GM12891 (cell line): ENCODE measurements around the gene MPP1.
A peak's percentile ranks its signal among the peaks of the same experiment; 100 is the strongest.

ENCODE experiments used
- DNase-seq: peaks from one replicate; pipeline ENCODE4 v3.0.0; 2011; ENCODE audit warnings: low spot score; ENCODE audit not compliant: insufficient read length
- FAIRE-seq: peaks from 2 replicates; lab custom pipeline; 2011; peaks lifted over from hg19 to GRCh38; lab: Jason Lieb, UNC
- PAX5 ChIP-seq: IDR thresholded peaks from 2 replicates; pipeline ENCODE4 v1.6.1; 2011; ENCODE audit warnings: low read length, moderate library complexity, mild to moderate bottlenecking; ENCODE audit not compliant: insufficient read depth, severe bottlenecking
- POLR2A ChIP-seq: IDR thresholded peaks from 2 replicates; pipeline ENCODE4 v1.6.1; 2011; ENCODE audit warnings: low read depth, low read length, control low read depth
- POLR2AphosphoS5 ChIP-seq: IDR thresholded peaks from 2 replicates; pipeline ENCODE4 v1.6.1; 2011; ENCODE audit warnings: low read depth, low read length, control low read depth
- POU2F2 ChIP-seq: IDR thresholded peaks from 2 replicates; pipeline ENCODE4 v1.6.1; 2011; ENCODE audit warnings: low read depth, mild to moderate bottlenecking, control low read depth, low read length, moderate library complexity
- SPI1 ChIP-seq: IDR thresholded peaks from 2 replicates; pipeline ENCODE4 v1.6.1; 2011; ENCODE audit warnings: low read depth, low read length, control low read depth
- TAF1 ChIP-seq: IDR thresholded peaks from 2 replicates; pipeline ENCODE4 v1.6.1; 2011; ENCODE audit warnings: low read depth, low read length, control low read depth

MPP1 gene

DNA sequence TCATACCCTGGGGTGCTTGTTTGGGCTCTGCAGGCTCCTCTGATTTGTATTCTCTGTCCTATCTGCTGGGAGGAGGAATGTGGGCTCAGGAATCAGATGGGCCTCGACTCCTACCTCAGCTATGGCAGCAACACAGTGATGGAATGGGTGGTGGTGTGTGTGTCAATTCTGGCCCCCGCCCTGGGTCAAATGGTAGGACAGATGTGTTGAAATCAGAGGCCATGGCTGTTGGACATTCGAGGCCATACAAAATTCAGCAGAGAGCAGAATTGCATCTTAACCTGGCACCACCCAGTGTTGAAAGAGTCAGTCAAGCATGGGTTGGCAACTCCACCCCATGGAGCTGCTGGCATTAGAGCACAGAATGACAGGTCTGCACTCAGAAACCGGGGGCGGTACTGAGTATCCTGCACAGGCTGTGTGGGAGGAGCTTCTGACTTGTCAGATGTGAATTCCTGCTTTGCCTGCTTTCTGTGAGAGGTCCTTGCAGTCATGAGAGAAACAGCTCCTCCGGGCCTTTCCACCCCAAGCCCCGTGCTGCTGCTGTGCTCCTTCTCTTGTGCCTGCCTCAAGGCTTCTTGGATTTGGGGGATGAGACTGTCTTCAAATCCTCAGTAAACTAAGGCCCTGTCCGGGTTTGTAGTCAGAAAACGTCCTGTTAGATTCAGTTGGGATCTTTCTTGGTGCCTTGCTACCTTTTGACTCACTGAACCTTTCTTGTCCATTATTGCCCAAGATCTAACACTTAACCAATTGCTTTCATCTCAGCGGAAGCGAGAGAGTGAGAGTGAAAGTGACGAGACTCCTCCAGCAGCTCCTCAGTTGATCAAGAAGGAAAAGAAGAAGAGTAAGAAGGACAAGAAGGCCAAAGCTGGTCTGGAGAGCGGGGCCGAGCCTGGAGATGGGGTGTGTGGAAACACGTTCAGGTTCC, 29.6 kb downstream of the MPP1 start:
- 0 out of 2 replicates have a peak, but pooled peaks have one; percentile 11 for TF ChIP-seq POLR2AphosphoS5
- TF ChIP-seq POU2F2, result no peak
- FAIRE-seq, result peak; percentile 5
- DNase-seq, result no peak

DNA sequence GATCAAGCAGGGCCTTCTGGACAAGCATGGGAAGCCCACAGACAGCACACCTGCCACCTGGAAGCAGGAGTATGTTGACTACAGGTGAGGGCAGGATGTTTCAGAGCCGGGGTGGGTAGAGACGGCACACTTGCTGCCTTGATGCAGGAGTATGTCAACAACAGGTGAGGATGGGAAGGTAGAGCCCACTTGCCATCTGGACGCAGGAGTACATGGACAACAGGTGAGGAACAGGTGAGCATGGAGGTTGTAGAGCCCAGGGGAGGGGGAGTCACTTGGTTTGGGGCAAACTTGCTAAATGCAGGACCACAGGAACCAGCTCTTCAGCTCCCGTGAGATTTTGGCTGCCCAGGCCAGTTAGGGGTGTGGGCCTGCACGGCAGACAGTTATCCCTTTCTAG, 30.7 kb downstream of the MPP1 start:
- no peak for DNase-seq
- no peak for FAIRE-seq
- TF ChIP-seq PAX5, result no peak
- TF ChIP-seq POLR2A, result no peak
- TF ChIP-seq SPI1, result no peak
- no peak for TF ChIP-seq POLR2AphosphoS5
- no peak for TF ChIP-seq TAF1
- no peak for TF ChIP-seq POU2F2

DNA sequence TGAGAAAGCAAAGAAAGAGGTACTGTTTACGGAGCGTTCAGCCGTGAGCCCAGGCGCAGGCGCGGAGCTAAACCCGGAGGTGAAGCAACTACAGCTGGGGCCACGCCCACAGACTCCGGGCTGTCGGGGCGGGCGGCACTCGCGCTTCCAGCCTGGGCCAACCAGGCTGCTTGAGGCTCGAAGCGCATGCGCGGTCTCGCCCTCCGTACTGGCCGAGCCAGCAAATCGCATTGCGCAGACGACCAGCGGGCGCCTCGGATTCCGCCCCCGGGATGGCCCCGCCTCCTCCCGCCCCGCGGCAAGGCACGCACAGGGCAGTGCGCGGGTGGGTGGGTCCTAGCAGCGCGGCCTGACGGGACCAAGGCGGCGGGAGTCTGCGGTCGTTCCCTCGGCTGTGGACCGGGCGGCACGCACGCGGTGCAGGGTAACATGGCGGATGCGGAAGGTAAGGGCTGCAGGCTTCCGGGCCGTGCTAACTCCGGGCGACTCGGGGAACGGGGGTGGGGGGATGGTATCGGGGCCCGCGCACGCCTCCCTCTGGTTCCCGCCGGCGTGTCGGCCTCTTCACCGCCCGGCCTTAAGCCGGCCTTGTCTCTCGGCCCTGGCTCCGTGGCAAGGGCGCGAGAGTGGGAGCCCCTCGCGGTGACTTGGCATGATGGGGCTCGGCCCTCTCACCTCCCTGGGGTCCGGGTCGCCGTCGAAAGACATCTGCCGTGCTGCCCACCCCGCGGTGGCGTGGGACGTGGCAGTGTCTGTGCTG, 42.6 kb downstream of the MPP1 start, which contains the start of gene DKC1:
Gene DKC1, plus strand, starts transcription at position 328 of the 760 bp plus-strand sequence. Its CDS starts 102 bp downstream, at position 430.
- DNase-seq (peak; percentile 74), FAIRE-seq (peak; percentile 99)
- TF ChIP-seq SPI1 (no peak), TAF1 (0 out of 2 replicates have a peak, but pooled peaks have one; percentile 29), POU2F2 (no peak), POLR2A (peak; percentile 47; the same call in 1 of the 2 replicates), POLR2AphosphoS5 (peak; percentile 58; the same call in 1 of the 2 replicates), PAX5 (no peak)

DNA sequence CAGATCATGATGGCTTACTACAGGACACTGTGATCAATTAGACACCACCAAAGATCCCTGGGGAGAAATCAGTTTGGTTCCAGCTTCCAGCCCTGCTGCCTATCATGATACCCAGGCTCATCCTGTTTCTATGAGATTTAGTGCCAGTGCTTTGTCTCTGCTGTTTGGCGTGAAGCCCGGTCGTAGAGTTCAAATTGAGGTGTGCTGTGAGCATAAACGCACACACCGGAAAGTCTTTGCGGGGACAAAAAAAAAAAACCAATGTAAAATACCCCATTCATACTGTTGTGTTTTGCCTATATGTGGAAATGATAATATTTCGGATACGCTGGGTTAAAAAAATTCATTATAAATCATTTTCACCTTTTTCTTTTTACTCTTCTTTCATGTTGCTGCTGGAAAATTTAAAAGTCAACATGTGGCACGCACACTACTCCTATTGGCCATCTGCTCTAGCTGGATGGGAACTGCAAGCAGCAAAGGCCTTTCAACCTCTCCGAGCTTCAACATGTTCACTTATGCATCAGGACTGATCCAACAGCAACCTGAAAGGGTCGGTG, 43.2 kb downstream of the MPP1 start:
- DNase-seq, result no peak
- FAIRE-seq, result no peak
- no peak for TF ChIP-seq TAF1
- TF ChIP-seq PAX5, result no peak
- TF ChIP-seq POU2F2, result no peak
- TF ChIP-seq POLR2A, result 0 out of 2 replicates have a peak, but pooled peaks have one; percentile 36

DNA sequence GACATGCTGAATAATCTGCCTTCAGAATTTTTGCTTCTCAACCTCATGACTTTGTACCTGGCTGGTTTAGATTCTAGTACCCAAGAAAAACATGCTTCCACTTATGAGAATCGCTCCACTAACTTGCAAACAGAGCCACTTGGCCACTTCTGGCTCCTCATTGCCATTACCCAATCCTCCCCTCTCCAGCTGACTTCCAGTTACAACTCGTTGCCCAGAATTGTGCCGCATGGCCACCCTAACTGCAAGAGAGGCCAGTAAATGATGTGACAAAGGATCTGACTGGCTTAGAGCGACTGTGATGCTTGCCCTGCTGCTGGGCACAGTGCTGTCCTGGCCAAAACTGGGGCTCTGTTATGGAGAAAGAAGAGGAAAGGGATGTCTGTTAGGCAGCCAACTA, 46.6 kb downstream of the MPP1 start:
- TF ChIP-seq PAX5 (no peak), SPI1 (no peak), TAF1 (no peak), POU2F2 (no peak), POLR2AphosphoS5 (no peak), POLR2A (no peak)
- DNase-seq (no peak), FAIRE-seq (no peak)

DNA sequence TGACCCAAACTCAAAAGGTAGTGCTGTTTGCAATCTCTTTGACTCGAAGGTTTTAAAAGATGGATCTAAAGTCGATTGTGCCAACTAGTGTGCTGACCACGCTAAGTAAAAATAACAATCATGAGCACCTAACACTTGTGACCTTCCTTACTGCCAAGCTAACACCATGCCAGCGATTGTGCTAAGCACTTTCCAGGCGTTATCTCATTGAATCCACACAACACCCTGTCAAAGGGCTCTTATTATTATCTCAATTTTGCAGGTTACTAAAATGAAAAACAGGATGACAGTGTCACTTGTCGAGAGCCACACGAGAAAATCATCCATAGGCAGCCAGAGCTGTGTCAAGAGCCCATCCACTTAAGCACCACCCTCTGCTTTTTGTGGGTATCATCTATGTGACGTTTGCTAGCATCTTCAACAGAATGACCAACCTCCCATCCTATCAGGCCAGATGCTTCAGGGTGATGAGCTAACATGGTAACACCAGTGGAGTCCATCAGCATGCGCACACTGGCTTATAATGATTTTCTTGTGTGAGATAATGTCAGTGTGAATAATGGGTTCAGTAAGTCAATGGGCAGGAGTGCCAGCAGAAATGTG, 53.5 kb downstream of the MPP1 start:
- DNase-seq (no peak), FAIRE-seq (no peak)
- TF ChIP-seq POLR2A (no peak), TAF1 (no peak), PAX5 (no peak), SPI1 (no peak), POLR2AphosphoS5 (no peak), POU2F2 (no peak)

DNA sequence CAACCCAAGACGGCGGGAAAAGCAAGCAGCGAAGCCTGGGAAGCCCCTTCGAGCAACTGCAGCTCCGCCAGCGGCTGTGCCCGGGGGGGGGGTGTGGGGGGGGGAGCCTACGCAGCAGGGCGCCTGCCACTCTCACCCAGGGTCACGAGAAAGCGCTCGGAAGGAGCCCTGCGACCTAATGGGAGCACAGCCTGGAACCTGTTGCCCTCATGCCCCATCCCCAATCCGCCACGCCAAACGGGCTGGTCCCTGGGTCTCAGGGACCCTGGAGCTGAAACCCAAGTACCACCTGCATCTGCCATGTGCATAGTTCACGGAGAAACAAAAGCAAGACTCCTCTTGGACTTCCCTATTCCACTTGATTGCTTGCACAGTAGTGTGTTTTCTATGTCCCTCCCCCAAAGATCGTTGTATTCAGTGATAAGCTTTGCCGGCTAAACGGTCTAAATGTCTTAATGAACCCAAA, 54.0 kb downstream of the MPP1 start:
- FAIRE-seq, result no peak
- no peak for TF ChIP-seq PAX5
- TF ChIP-seq SPI1, result 0 out of 2 replicates have a peak, but pooled peaks have one; percentile 13
- no peak for DNase-seq

DNA sequence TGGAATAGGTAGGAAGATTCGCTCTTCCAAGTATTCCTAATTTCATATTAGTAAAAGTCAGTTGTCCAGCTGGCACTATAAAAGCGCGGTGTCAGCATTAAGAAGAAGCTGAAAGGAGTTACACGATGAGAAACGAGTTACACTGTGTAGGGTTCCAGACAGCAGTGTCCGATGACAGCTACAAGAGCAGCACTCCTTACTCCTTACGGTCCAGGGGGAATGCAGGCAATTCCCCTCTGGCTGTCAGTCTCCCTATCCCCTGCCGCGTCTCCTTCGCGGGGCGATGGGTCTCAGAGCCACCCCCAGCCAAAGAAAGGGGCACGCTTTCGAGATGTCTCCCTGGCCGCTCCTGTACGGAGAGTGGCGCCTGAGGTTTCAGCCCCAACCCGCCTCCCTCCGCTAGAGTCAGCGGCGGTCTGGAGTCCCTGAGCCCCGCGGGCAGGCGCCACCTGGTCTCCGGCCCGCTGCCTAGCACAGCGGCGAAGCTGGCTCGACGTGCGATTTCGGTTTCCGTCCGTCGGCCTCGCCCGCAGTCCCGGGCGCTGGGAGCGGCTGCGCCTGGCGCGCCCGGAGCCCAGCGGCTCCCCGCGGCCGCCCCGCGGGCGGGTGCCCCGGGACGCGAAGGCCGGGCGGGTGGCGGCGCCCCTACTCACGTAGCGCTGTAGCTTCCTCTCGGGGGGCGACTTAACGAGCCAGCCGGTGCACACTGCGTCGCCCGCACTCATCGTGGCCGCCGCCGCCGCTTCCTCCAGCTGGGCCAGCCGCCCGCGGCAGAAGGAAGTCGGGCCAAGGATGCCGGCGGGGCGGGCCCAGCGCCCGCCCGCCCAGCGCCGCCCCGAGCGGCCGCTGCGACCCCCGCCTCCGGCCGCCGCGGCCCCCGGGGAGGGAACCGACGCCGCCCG, 54.7 kb downstream of the MPP1 start, which contains the start of gene GAB3:
Gene GAB3, minus strand, starts transcription at position 777 of the 902 bp plus-strand sequence. Its CDS starts 52 bp downstream, at position 725.
- no peak for DNase-seq
- no peak for TF ChIP-seq POLR2AphosphoS5
- no peak for TF ChIP-seq POU2F2
- no peak for TF ChIP-seq TAF1
- no peak for TF ChIP-seq PAX5
- TF ChIP-seq POLR2A, result no peak
- FAIRE-seq, result peak; percentile 79

DNA sequence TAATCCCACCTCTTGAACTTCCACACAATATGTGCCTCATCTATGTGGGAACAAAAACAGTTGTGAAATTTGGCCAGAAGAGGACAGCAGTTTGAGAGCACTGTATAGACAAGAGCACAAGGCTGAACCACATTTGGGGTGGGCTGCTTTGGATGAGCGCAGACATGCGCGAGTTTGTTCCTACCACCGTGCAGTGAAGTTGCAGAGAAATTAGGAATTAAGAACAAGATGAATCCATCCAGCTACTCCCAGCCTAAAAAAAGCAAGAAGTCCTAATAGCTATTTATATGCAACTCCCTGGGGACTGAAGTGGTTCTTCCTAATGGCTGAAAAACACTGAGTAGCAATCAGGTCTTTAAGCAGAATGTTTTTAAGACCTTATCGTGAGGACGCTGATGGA, 55.4 kb downstream of the MPP1 start:
- no peak for TF ChIP-seq SPI1
- no peak for DNase-seq
- peak; percentile 74 for FAIRE-seq
